Uterus (tissue), 2 donors: ENCODE measurements around the gene ATF6.

Experiments used
- POLR2A ChIP-seq, 2 donors: fragments of 450-650 bp; IDR thresholded peaks; one replicate each; pipeline ENCODE4 v1.6.1; 2016; ENCODE audit warnings: antibody characterized with exemption in 2 of 2, mild to moderate bottlenecking in 1 of 2, moderate library complexity in 1 of 2
- TF ChIP-seq, protein P1 (sequence below), 4 experiments: fragments of 200-600 bp in 2 of 4; fragments of 450-650 bp in 2 of 4; sonication (generic) in 2 of 4; IDR thresholded peaks; one replicate each; pipeline ENCODE4 v1.5.1; 2016 to 2019; ENCODE audit warnings: antibody characterized with exemption in 4 of 4, mild to moderate bottlenecking in 2 of 4, moderate library complexity in 1 of 4

DNA sequence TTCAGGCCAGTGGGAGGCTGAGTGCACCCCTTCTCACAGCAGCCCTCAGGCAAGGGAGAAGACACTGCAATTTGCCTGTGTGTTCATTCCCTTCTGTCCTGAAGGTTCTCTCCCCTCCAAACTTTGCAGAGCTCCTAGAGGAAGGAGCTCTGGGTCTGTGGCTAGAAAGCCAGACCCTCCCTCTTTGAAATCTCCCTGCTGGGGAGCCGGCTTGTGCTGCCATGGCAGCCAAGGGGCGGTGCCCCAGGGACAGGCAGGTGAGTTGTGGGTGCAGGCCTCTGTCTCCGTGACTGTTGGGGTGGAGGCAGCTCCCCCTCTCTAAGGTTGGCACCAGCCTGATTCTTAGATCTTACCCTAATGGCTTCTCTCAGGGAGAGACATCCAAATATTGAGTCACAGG, 204.5 kb downstream of the ATF6 start:
- TF ChIP-seq, protein P1, sequence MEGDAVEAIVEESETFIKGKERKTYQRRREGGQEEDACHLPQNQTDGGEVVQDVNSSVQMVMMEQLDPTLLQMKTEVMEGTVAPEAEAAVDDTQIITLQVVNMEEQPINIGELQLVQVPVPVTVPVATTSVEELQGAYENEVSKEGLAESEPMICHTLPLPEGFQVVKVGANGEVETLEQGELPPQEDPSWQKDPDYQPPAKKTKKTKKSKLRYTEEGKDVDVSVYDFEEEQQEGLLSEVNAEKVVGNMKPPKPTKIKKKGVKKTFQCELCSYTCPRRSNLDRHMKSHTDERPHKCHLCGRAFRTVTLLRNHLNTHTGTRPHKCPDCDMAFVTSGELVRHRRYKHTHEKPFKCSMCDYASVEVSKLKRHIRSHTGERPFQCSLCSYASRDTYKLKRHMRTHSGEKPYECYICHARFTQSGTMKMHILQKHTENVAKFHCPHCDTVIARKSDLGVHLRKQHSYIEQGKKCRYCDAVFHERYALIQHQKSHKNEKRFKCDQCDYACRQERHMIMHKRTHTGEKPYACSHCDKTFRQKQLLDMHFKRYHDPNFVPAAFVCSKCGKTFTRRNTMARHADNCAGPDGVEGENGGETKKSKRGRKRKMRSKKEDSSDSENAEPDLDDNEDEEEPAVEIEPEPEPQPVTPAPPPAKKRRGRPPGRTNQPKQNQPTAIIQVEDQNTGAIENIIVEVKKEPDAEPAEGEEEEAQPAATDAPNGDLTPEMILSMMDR (IDR thresholded peaks at IDR 0.05) = no peak
- TF ChIP-seq POLR2A (IDR thresholded peaks at IDR 0.05) = no peak
